Measurements from ENCODE around the gene ERBB4. TPM values are rescaled to one million over a fixed set of nuclear protein-coding genes. Genes with fewer than 3 reads are reported as not detected.

Gene ERBB4
- total and polyA plus RNA-seq, 10 of the 15 experiments (the other 5 are each of a cell fraction or from before 2014, with no cell fraction given), result under 0.01 to 0.23 (median 0.01) TPM; not detected in 4

GRCh38 chr2:212299333-212299732, 239.3 kb downstream of the ERBB4 start:
- in situ Hi-C loops (cut with MboI), result no loop called here
- no peaks in the 10 kb centered on the region for H4K20me1 ChIP-seq (ENCODE audit: control insufficient read depth, insufficient read depth)
- BruUV-seq (replicated peaks), result no TSS peak
- FAIRE-seq, result no peak
- no peak overlapping the region for H3K27ac ChIP-seq (ENCODE audit: control insufficient read depth, insufficient read depth)
- no peaks in the 10 kb centered on the region for H3K79me2 ChIP-seq (ENCODE audit: control insufficient read depth, insufficient read depth, low read length)
- H3K9me3 ChIP-seq (replicated peaks; ENCODE audit: control insufficient read depth, insufficient read depth, low read length), result no peaks in the 10 kb centered on the region
- RAD21 ChIA-PET (ENCODE audit: unreplicated experiment), result no interaction called here
- no peak overlapping the region for H3K9ac ChIP-seq (ENCODE audit: control insufficient read depth, insufficient read depth, low read length)
- CTCF ChIA-PET, result interaction anchor here (0.9 kb wide), 1 partner anchor 117 kb away, joined by 3 read pairs; no protein-coding TSS in a partner anchor
- no peak overlapping the region for H2AFZ ChIP-seq (ENCODE audit: control insufficient read depth, low read depth, low read length)
- no peak for TF ChIP-seq USF1 (IDR thresholded peaks at IDR 0.05; ENCODE audit: borderline replicate concordance, extremely low read length, insufficient read depth, low read depth, low read length)
- TF ChIP-seq CHD4 (IDR thresholded peaks at IDR 0.05), result no peak
- no peak for TF ChIP-seq MLLT1 (IDR thresholded peaks at IDR 0.05)
- TF ChIP-seq ZNF622 (IDR thresholded peaks at IDR 0.05), result no peak
- TF ChIP-seq HDAC2 (IDR thresholded peaks at IDR 0.05), result no peak
- TF ChIP-seq ZNF207 (IDR thresholded peaks at IDR 0.05; ENCODE audit: borderline replicate concordance), result no peak
- no peak for TF ChIP-seq RB1 (IDR thresholded peaks at IDR 0.05; ENCODE audit: borderline replicate concordance)
- TF ChIP-seq YY1 (IDR thresholded peaks at IDR 0.05; ENCODE audit: low read depth, low read length), result no peak
- TF ChIP-seq RBBP5 (conservative IDR thresholded peaks at IDR 0.05), result no peak
- no peak for TF ChIP-seq SUZ12 (IDR thresholded peaks at IDR 0.05; ENCODE audit: unreplicated experiment)
- no peak for TF ChIP-seq ZNF687 (IDR thresholded peaks at IDR 0.05)
- no peak for TF ChIP-seq PKNOX1 (IDR thresholded peaks at IDR 0.05)
- TF ChIP-seq E2F8 (IDR thresholded peaks at IDR 0.05; ENCODE audit: low read depth, partially characterized antibody), result no peak
- no peak for TF ChIP-seq ESRRA (IDR thresholded peaks at IDR 0.05; ENCODE audit: low read length)
- WGBS (ENCODE audit: insufficient coverage, insufficient replicate concordance, low lambda C conversion rate, missing lambda C conversion rate), result 0% methylated on average over 3 of the region's 3 CpGs
- intact Hi-C loops (cut with micrococcal nuclease; ENCODE audit: unreplicated experiment), result no loop called here
- ATAC-seq, result peak; percentile 49
- SMC1A ChIA-PET (ENCODE audit: uncharacterized antibody, unreplicated experiment), result interaction anchor here (1.1 to 1.5 kb wide), 2 partner anchors 8 to 14 kb away, joined by 4 to 5 read pairs; no protein-coding TSS in a partner anchor
- H3K27me3 ChIP-seq (replicated peaks in 1 of 2; ENCODE audit: control insufficient read depth in 2 of 2, insufficient read depth in 2 of 2, low read length in 1 of 2), result no peaks in the 10 kb centered on the region
- no peak for DNase-seq (ENCODE audit: low read depth, low spot score)
- POLR2A ChIA-PET, result no interaction called here
- no peaks in the 10 kb centered on the region for H3K4me1 ChIP-seq (ENCODE audit: control insufficient read depth, insufficient read depth, low read length)
- H3K4me2 ChIP-seq (ENCODE audit: control insufficient read depth, insufficient read depth), result no peak overlapping the region
- H3K4me3 ChIP-seq, result no peak overlapping the region
- H3K36me3 ChIP-seq (ENCODE audit: control insufficient read depth in 2 of 2, insufficient read depth in 2 of 2, low read length in 1 of 2), result no peaks in the 10 kb centered on the region
